Neural progenitor cell (in vitro differentiated cells): ENCODE measurements around the gene TTLL12. TPM values are rescaled to one million over a fixed set of nuclear protein-coding genes. Genes with fewer than 3 reads are reported as not detected.

Source experiments
- DNase-seq: peaks from one replicate; pipeline ENCODE4 v3.0.0-alpha.2; 2016; ENCODE audit warnings: low spot score
- H2AFZ ChIP-seq: fragments of 200-600 bp; sonication (generic); replicated peaks from 2 replicates; pipeline ENCODE4 v1.6.1; 2016; ENCODE audit warnings: antibody characterized with exemption
- H3F3A ChIP-seq: fragments of 200-600 bp; sonication (generic); 2 replicates; pipeline ENCODE4 v1.6.1; 2016; ENCODE audit warnings: antibody characterized with exemption, low read depth
- H3K27ac ChIP-seq: fragments of 200-600 bp; sonication (generic); 2 replicates; pipeline ENCODE4 v1.5.1; 2016; ENCODE audit warnings: mild to moderate bottlenecking
- H3K27me3 ChIP-seq: fragments of 200-600 bp; sonication (generic); 2 replicates; pipeline ENCODE4 v1.6.1; 2016; ENCODE audit warnings: mild to moderate bottlenecking, moderate library complexity
- H3K36me3 ChIP-seq: fragments of 200-600 bp; sonication (generic); 2 replicates; pipeline ENCODE4 v1.5.1; 2016
- H3K4me1 ChIP-seq: fragments of 200-600 bp; sonication (generic); 2 replicates; pipeline ENCODE4 v1.6.1; 2016; ENCODE audit warnings: mixed run types
- H3K4me2 ChIP-seq: fragments of 200-600 bp; sonication (generic); 2 replicates; pipeline ENCODE4 v1.6.1; 2016
- H3K4me3 ChIP-seq: fragments of 200-600 bp; sonication (generic); 2 replicates; pipeline ENCODE4 v1.5.1; 2016
- H3K79me2 ChIP-seq: fragments of 200-600 bp; sonication (generic); 2 replicates; pipeline ENCODE4 v1.6.1; 2016; ENCODE audit warnings: low read depth
- H3K9ac ChIP-seq: fragments of 200-600 bp; sonication (generic); 2 replicates; pipeline ENCODE4 v1.6.1; 2016
- H3K9me3 ChIP-seq: fragments of 200-600 bp; sonication (generic); 2 replicates; pipeline ENCODE4 v1.5.1; 2016; ENCODE audit warnings: low read depth
- H4K20me1 ChIP-seq: fragments of 200-600 bp; sonication (generic); 2 replicates; pipeline ENCODE4 v1.6.1; 2016; ENCODE audit warnings: low read depth
- H3K27ac Mint-ChIP-seq: 3 replicates; pipeline ENCODE4 v1.8.0; 2021; ENCODE audit warnings: mixed read lengths
- H3K27me3 Mint-ChIP-seq: 2 replicates; pipeline ENCODE4 v1.8.0; 2022; ENCODE audit warnings: low read depth, mild to moderate bottlenecking, inconsistent platforms, moderate library complexity, mixed read lengths; ENCODE audit not compliant: insufficient read depth
- H3K36me3 Mint-ChIP-seq: 3 replicates; pipeline ENCODE4 v1.8.0; 2021; ENCODE audit warnings: mixed read lengths
- H3K4me1 Mint-ChIP-seq: 3 replicates; pipeline ENCODE4 v1.8.0; 2021; ENCODE audit warnings: mixed read lengths
- H3K4me3 Mint-ChIP-seq: 3 replicates; pipeline ENCODE4 v1.8.0; 2021; ENCODE audit warnings: mild to moderate bottlenecking, moderate library complexity, mixed read lengths
- H3K9me3 Mint-ChIP-seq: 3 replicates; pipeline ENCODE4 v1.8.0; 2020; ENCODE audit warnings: mixed read lengths
- EZH2 ChIP-seq: fragments of 200-600 bp; sonication (generic); IDR thresholded peaks from 2 replicates; pipeline ENCODE4 v1.6.1; 2017; ENCODE audit warnings: antibody characterized with exemption, mild to moderate bottlenecking, moderate library complexity
- EZH2phosphoT487 ChIP-seq: fragments of 200-600 bp; sonication (generic); IDR thresholded peaks from 2 replicates; pipeline ENCODE4 v1.6.1; 2017; ENCODE audit warnings: antibody characterized with exemption
- total RNA-seq: library from RNA; depleted of rRNA; stranded (reverse); fragments of >200 nt; gene quantifications from 2 replicates; pipeline ENCODE4 v1.2.3, GENCODE V29; 2015; ENCODE audit warnings: low replicate concordance
- TF ChIP-seq, protein P1 (sequence below): fragments of 200-600 bp; sonication (generic); IDR thresholded peaks from 2 replicates; pipeline ENCODE4 v1.5.1; 2017; ENCODE audit warnings: antibody characterized with exemption, mild to moderate bottlenecking

TTLL12 gene
- total RNA-seq, 1 donor from 2014 or later: 27.8 TPM

DNA sequence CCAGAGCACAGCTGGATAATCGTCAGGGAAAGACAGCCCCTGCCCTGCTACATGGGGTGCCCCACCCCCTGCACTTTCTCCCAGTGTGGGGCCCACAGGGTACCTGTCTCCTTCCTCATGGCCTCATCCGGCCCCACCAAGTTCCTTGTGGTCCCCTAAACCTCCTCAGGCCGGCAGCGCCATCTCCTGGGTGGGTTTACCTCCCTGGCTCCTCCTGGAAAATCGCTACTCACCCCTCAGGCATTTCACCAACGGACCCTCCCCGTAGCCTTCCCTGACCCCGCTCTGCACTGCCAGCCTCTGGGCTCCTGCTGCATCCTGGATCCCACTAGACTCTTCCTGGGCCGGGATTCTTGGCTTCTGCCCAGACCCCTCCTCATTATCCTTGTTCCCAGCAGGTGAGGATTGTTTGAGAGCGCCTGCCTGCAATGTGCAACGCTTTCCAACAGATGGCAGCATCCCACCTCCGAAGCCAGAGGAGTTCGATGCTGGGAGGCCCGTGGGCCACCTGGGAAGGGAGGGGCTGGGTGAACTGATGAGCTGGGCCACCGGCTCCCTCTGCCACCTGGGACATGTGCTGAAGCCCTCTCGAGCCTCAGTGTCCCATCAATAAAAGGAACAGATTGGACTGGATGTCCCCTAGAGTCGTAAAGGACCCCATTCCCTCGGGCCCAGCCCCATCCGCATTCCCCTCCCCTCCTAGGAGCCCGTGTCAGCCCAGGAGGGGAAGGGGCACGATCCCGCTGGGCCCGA is 44.2 kb upstream of the TTLL12 start:
- no peak overlapping the region for H2AFZ ChIP-seq
- H3K4me1 ChIP-seq: peaks cover 11% of the 10 kb centered on the region
- peak overlapping the region; percentile 61 for H3K27ac Mint-ChIP-seq
- peaks cover 10% of the 10 kb centered on the region for H3K27me3 Mint-ChIP-seq
- H3K4me2 ChIP-seq: no peak overlapping the region
- H3K4me1 Mint-ChIP-seq: peaks cover 78% of the 10 kb centered on the region
- DNase-seq: peak; percentile 89
- H3K27me3 ChIP-seq: no peaks in the 10 kb centered on the region
- peaks cover 12% of the 10 kb centered on the region for H4K20me1 ChIP-seq
- no peaks in the 10 kb centered on the region for H3K79me2 ChIP-seq
- H3K27ac ChIP-seq: no peak overlapping the region
- H3K36me3 Mint-ChIP-seq: no peaks in the 10 kb centered on the region
- H3F3A ChIP-seq: peaks cover 9% of the 10 kb centered on the region
- TF ChIP-seq, protein P1, sequence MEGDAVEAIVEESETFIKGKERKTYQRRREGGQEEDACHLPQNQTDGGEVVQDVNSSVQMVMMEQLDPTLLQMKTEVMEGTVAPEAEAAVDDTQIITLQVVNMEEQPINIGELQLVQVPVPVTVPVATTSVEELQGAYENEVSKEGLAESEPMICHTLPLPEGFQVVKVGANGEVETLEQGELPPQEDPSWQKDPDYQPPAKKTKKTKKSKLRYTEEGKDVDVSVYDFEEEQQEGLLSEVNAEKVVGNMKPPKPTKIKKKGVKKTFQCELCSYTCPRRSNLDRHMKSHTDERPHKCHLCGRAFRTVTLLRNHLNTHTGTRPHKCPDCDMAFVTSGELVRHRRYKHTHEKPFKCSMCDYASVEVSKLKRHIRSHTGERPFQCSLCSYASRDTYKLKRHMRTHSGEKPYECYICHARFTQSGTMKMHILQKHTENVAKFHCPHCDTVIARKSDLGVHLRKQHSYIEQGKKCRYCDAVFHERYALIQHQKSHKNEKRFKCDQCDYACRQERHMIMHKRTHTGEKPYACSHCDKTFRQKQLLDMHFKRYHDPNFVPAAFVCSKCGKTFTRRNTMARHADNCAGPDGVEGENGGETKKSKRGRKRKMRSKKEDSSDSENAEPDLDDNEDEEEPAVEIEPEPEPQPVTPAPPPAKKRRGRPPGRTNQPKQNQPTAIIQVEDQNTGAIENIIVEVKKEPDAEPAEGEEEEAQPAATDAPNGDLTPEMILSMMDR: peak; percentile 97
- no peak for TF ChIP-seq EZH2
- no peaks in the 10 kb centered on the region for H3K36me3 ChIP-seq
- no peak overlapping the region for H3K9ac ChIP-seq
- H3K9me3 ChIP-seq: no peaks in the 10 kb centered on the region
- peak overlapping the region; percentile 12 for H3K4me3 Mint-ChIP-seq
- H3K9me3 Mint-ChIP-seq: no peaks in the 10 kb centered on the region
- no peak overlapping the region for H3K4me3 ChIP-seq

DNA sequence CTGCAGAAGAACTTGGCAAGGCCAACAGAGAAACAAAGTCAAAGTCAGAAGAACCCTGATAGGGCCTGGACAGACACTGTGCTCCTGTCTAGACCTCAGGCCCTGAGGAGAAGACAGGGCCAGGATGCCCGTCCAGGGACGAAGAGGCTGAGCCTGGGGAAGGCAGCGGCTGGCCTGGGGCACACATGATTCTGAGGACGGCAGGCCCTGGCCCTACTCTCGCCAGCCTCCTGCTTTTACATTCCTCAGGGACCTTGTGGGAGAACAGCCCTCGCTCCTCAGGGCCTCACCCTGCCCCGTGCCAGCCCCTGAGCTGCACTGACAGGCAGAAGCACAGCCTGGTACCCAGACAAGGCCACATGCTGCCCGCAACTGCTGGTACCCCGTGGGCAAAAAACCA is 43.6 kb upstream of the TTLL12 start:
- TF ChIP-seq EZH2phosphoT487: no peak
- TF ChIP-seq EZH2: no peak
- TF ChIP-seq, protein P1: no peak
- Histone ChIP-seq H3K79me2 (no peaks in the 10 kb centered on the region), H2AFZ (no peak overlapping the region), H3K4me2 (no peak overlapping the region), H3K9me3 (no peaks in the 10 kb centered on the region), H3K4me1 (peaks cover 13% of the 10 kb centered on the region), H3K4me3 (no peak overlapping the region), H3K27ac (no peak overlapping the region), H3K36me3 (no peaks in the 10 kb centered on the region), H3K9ac (no peak overlapping the region), H4K20me1 (peaks cover 15% of the 10 kb centered on the region), H3K27me3 (peaks cover 5% of the 10 kb centered on the region), H3F3A (peaks cover 9% of the 10 kb centered on the region)
- Mint-ChIP-seq H3K4me1 (peaks cover 78% of the 10 kb centered on the region), H3K27me3 (peaks cover 7% of the 10 kb centered on the region), H3K27ac (no peak overlapping the region), H3K36me3 (no peaks in the 10 kb centered on the region), H3K4me3 (no peak overlapping the region), H3K9me3 (no peaks in the 10 kb centered on the region)
- DNase-seq: no peak

DNA sequence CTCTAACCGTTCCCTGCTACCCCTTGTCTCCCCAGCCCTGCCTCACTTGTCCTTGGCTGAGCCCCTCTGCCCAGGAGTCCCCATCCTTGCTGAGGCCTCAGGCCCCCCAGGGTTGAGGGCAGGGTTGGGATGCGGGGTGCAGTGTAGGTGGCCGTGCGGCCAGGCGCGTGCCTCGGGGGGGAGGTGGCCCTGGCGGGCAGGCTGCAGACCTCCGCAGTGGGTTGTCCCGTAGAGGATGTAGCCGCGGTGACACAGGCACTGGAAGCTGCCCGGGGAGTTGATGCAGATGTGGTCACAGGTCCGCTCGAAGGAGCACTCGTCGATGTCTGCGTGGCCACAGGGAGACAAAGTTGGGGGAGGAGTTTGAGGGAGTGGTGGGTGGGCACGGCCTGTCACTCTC is 41.9 kb upstream of the TTLL12 start:
- no peak for DNase-seq
- Histone ChIP-seq H4K20me1 (peaks cover 17% of the 10 kb centered on the region), H3K36me3 (no peaks in the 10 kb centered on the region), H3K4me3 (no peak overlapping the region), H3F3A (peaks cover 9% of the 10 kb centered on the region), H3K4me1 (peaks cover 13% of the 10 kb centered on the region), H3K9me3 (no peaks in the 10 kb centered on the region), H3K9ac (no peak overlapping the region), H3K27ac (no peak overlapping the region), H3K27me3 (peaks cover 14% of the 10 kb centered on the region), H3K79me2 (no peaks in the 10 kb centered on the region), H3K4me2 (no peak overlapping the region), H2AFZ (no peak overlapping the region)
- no peak overlapping the region for H3K27ac Mint-ChIP-seq
- H3K9me3 Mint-ChIP-seq: no peaks in the 10 kb centered on the region
- TF ChIP-seq EZH2: no peak
- no peak for TF ChIP-seq EZH2phosphoT487
- TF ChIP-seq, protein P1: no peak
- H3K4me1 Mint-ChIP-seq: peaks cover 68% of the 10 kb centered on the region
- peaks cover 7% of the 10 kb centered on the region for H3K27me3 Mint-ChIP-seq
- peak overlapping the region; percentile 60 for H3K4me3 Mint-ChIP-seq
- no peaks in the 10 kb centered on the region for H3K36me3 Mint-ChIP-seq
